ENCODE results near the gene CSNK1G1. TPM values are rescaled to one million over a fixed set of nuclear protein-coding genes. Genes with fewer than 3 reads are reported as not detected.
A peak's percentile ranks its signal among the peaks of the same experiment; 100 is the strongest.
"Not testable (repeated sequence)": the region's sequence is repeated elsewhere in the genome, so short reads cannot be mapped to it uniquely, and the experiment has no call there.

Gene CSNK1G1
- total RNA-seq, 1 experiment from 2014 or later, result 27.4 TPM

GRCh38 chr15:64379216-64379960, 23.4 kb upstream of the CSNK1G1 start:
- no TSS peak for BruUV-seq (replicated peaks)
- H3K4me3 ChIP-seq (ENCODE audit: low read depth, low read length, poor library complexity, severe bottlenecking), result peak overlapping the region; percentile 70
- peaks cover 34% of the 10 kb centered on the region for H3K36me3 ChIP-seq (ENCODE audit: insufficient read depth, low read length, poor library complexity, severe bottlenecking)
- DNase-seq (ENCODE audit: low spot score), result peak; percentile 33
- intact Hi-C loops (cut with micrococcal nuclease; ENCODE audit: unreplicated experiment), result no loop called here
- H3K4me1 ChIP-seq (ENCODE audit: insufficient read depth, low read length, poor library complexity, severe bottlenecking), result peaks cover 18% of the 10 kb centered on the region
- TF ChIP-seq CTCF (conservative IDR thresholded peaks at IDR 0.05; ENCODE audit: low read depth, low read length), result no peak
- no peak for TF ChIP-seq EZH2 (IDR thresholded peaks at IDR 0.05; ENCODE audit: borderline replicate concordance, low read depth, low read length, poor library complexity, severe bottlenecking)
- H3K9me3 ChIP-seq (ENCODE audit: low read depth, low read length, poor library complexity, severe bottlenecking), result no peaks in the 10 kb centered on the region
- peak overlapping the region; percentile 16 for H3K27ac ChIP-seq (ENCODE audit: low read depth, low read length, poor library complexity, severe bottlenecking)
- CTCF ChIA-PET, result no interaction called here
- H3K27me3 ChIP-seq (replicated peaks; ENCODE audit: insufficient read depth, low read depth, low read length, poor library complexity), result no peaks in the 10 kb centered on the region
- POLR2A ChIA-PET (ENCODE audit: low non-redundant PET), result interaction anchor here (0.6 kb wide), 1 partner anchor 10 kb away, joined by 17 read pairs; no protein-coding TSS in a partner anchor

GRCh38 chr15:64373360-64373759, 17.4 kb upstream of the CSNK1G1 start:
- Histone ChIP-seq H3K27ac (ENCODE audit: low read depth, low read length, poor library complexity, severe bottlenecking) (no peak overlapping the region), H3K27me3 (replicated peaks; ENCODE audit: insufficient read depth, low read depth, low read length, poor library complexity) (no peaks in the 10 kb centered on the region), H3K4me1 (ENCODE audit: insufficient read depth, low read length, poor library complexity, severe bottlenecking) (peaks cover 2% of the 10 kb centered on the region), H3K4me3 (ENCODE audit: low read depth, low read length, poor library complexity, severe bottlenecking) (no peak overlapping the region), H3K36me3 (ENCODE audit: insufficient read depth, low read length, poor library complexity, severe bottlenecking) (peaks cover 55% of the 10 kb centered on the region), H3K9me3 (ENCODE audit: low read depth, low read length, poor library complexity, severe bottlenecking) (no peaks in the 10 kb centered on the region)
- ChIA-PET CTCF (no interaction called here), POLR2A (ENCODE audit: low non-redundant PET) (no interaction called here)
- TF ChIP-seq CTCF (conservative IDR thresholded peaks at IDR 0.05; ENCODE audit: low read depth, low read length) (no peak), EZH2 (IDR thresholded peaks at IDR 0.05; ENCODE audit: borderline replicate concordance, low read depth, low read length, poor library complexity, severe bottlenecking) (no peak)
- intact Hi-C loops (cut with micrococcal nuclease; ENCODE audit: unreplicated experiment), result no loop called here
- no TSS peak for BruUV-seq (replicated peaks)
- DNase-seq (ENCODE audit: low spot score), result no peak

DNA sequence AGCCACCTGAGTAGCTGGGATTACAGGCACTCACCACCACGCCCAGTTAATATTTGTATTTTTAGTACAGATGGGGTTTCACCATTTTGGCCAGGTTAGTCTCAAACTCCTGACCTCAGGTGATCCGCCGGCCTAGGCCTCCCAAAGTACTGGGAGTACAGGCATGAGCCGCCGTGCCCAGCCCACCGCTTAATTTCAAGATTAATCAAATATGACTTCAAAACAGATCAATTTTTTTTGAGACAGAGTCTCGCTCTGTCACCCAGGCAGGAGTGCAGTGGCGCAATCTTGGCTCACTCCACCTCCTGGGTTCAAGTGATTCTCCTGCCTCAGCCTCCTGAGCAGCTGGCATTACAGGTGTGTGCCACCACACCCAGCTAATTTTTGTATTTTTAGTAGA, 15.4 kb upstream of the CSNK1G1 start:
- CTCF ChIA-PET; H3K4me3 ChIP-seq (ENCODE audit: low read depth, low read length, poor library complexity, severe bottlenecking); BruUV-seq (replicated peaks); intact Hi-C loops (cut with micrococcal nuclease; ENCODE audit: unreplicated experiment); H3K27me3 ChIP-seq (replicated peaks; ENCODE audit: insufficient read depth, low read depth, low read length, poor library complexity); H3K4me1 ChIP-seq (ENCODE audit: insufficient read depth, low read length, poor library complexity, severe bottlenecking); DNase-seq (ENCODE audit: low spot score); H3K27ac ChIP-seq (ENCODE audit: low read depth, low read length, poor library complexity, severe bottlenecking); H3K9me3 ChIP-seq (ENCODE audit: low read depth, low read length, poor library complexity, severe bottlenecking): not testable (repeated sequence)
- peaks cover 41% of the 10 kb centered on the region for H3K36me3 ChIP-seq (ENCODE audit: insufficient read depth, low read length, poor library complexity, severe bottlenecking)
- POLR2A ChIA-PET (ENCODE audit: low non-redundant PET), result interaction anchor here (0.6 kb wide), 1 partner anchor 61 kb away, joined by 9 read pairs; no protein-coding TSS in a partner anchor
